ENCODE results near the gene PTPRH.
"Not testable (repeated sequence)": the region's sequence is repeated elsewhere in the genome, so short reads cannot be mapped to it uniquely, and the experiment has no call there.

Gene PTPRH

GRCh38 chr19:55186080-55186479 lies 23.2 kb downstream of the PTPRH start:
- DNase-seq (ENCODE audit: low read depth) = no peak

- no peak for DNase-seq (ENCODE audit: low read depth)
Observed at GRCh38 chr19:55181740-55182139, 27.6 kb downstream of the PTPRH start.

DNA sequence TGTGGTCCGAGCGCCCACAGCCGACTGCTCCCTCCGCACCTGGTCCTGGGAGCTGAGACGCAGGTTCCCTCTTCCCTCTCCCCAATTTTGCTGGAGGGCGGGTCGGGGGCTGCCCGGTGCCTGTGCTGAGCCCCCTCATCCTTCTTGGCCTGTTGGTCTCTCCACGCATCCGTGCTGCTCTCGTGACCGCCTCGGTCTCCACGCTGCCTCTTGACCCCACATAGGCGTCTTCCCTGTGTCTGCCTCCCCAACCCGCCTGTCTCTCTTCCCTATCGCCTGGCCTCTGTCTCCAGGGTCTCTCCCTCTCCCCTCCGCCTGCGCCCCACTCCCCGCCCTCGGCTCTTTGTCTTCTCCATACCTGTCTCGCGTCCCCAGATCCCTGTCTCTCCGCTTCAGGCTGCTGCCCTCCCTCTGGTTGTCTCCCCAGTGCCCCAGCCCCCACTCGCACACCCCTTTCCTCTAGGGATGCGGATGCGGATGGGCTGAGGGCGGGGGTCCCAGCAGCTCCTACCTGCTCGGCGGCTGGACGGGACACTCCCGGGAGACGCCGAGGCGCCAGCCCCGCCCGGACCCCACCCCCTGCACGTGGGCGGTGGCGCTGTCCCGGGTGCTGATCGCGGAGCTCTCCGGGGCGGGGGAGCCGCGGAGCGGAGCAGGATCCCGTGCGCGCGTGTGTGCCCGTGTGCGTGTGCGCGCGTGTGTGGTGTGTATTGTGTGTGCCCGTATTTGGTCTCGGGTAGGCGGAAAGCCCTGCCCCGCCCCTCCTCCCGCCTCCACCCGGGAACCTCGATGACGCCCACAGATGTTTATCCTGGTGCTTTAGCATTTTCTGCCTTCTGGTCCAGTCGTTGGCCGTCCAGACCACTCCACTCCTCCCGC lies 29.5 kb downstream of the PTPRH start, which contains the start of gene SYT5:
Gene SYT5, minus strand, starts transcription at position 684 of the 879 bp plus-strand sequence. CDS start 1,248 bp downstream, outside the sequence.
- no peak for DNase-seq (ENCODE audit: low read depth)

DNA sequence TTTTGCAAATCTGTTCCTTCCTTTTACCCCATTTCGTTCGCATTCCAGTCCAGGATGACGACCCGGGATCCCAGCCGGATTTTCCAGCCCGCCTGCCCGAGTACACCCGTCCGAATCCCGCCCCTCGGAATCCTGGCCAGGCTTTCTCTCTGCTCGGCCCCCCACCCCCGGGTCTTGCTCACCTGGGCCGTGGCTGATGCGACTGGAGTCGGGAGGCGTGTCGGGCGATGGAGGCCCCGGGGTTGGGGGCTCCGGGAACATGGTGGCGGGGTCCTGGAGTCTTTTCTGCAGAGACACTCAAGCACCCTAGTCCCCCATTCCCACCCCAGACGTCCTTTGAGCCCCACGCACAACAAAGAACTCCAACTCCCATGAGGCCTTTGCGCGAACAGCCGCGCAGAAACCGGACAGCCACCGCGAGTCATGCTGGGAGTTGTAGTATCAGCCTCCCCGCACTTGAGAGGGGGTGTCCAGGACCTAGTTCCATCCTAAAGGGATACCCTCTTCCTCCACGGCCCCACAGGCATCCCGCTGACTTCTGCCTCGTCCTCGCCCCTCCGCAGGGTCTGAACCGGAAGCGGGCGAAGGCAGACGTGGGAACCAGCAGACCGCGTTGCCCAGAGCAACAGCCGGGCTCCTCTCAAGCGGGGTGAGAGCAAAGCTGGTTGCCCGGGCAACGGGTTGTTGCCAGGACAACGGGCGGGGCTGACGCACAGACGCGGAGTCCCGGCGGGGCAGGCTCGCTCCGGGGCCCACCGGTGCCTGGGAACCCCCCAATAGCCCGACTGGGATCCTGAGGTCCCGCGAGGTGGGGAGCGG lies 30.3 kb downstream of the PTPRH start:
- peak; percentile 44 for DNase-seq (ENCODE audit: low read depth)

DNA sequence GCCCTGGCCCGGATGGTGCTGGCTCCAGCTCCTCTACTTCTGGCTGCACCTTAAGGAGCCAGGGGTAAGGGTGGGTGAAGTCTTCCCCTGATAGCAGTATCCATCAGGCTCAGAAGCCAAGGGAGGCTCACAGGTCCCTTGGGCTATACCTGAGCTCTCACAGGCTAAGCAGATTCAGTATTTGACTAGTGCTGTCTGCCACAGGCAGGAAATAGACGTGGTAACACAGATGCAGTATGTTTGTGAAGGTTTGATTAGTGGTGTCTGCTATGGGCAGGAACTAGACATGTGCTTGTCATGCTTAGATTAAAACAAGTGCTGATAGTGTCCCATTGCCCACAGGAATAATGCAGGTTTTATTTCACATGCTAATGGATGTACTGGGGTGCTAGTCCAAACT lies 33.2 kb downstream of the PTPRH start:
- DNase-seq (ENCODE audit: low read depth) = no peak

GRCh38 chr19:55175117-55175867 lies 34.0 kb downstream of the PTPRH start:
- no peak for DNase-seq (ENCODE audit: low read depth)

- no peak for DNase-seq (ENCODE audit: low read depth)
Observed at GRCh38 chr19:55174425-55175116, 34.7 kb downstream of the PTPRH start.

- no peak for DNase-seq (ENCODE audit: low read depth)
Observed at GRCh38 chr19:55173714-55174409, 35.4 kb downstream of the PTPRH start.

DNA sequence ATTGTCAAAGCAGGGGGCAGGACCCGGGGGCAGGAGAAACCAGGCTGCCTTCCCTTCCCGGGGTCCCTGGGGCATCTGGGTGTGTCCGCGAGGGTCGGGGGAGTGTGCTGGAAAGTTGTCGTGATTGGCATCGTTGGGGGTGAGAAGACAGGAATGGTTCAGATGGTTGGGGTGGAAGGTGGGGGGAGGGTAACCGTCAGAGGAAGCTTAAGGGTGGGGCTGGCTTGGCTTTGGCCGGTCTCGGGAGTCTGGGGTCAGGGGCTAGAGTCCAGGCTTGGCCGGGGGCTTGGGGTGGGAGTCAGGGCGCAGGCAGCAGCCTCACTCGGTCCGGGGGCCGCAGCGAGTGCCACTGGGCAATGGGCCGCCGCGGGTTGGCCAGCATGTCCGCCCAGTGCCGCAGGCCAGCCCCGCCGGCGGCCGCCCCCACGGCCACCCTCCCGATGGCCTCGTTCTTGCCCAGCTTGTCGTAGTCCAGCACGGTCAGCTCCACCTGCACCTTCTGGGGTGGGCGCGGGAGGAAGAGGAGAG lies 36.1 kb downstream of the PTPRH start:
- DNase-seq (ENCODE audit: low read depth) = no peak

GRCh38 chr19:55172741-55173140 lies 36.6 kb downstream of the PTPRH start:
- DNase-seq (ENCODE audit: low read depth) = no peak

GRCh38 chr19:55172318-55172717 lies 37.0 kb downstream of the PTPRH start:
- not testable (repeated sequence) for DNase-seq (ENCODE audit: low read depth)

DNA sequence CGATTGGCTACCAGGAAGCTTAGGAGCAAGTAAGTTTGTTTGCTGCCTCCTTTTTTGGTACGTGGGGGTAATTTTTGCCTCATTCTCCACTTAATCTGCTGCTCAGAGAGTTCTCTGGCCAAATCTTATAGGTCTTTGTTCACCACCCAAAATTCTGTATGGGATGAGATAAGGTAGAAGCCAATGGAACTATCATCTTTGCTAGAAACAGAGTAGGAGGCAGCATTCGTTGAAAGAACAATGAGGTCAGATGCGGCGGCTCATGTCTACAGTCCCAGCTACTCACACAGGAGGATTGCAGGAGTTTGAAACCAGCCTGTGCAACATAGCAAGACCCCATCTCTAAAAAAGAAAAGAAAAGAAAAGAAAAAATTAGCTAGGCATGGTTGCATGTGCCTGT lies 37.9 kb downstream of the PTPRH start:
- DNase-seq (ENCODE audit: low read depth) = no peak

DNA sequence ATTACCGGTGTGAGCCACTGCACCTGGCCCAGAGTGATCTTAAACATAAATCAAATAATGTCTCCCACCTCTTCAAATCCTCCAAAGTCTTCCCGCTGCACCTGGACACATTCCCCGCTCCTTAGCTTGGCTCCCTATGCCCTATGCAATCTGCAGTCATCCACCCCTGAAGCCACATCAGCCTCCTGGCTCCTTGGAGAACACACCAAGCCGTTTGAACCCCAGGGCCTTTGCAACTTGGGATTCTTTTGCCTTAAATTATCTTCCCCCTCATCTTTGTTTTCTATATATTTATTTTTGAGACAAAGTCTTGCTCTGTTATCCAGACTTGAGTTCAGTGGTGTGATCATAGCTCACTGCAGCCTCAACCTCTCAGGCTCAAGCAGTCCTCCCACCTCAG lies 40.2 kb downstream of the PTPRH start:
- no peak for DNase-seq (ENCODE audit: low read depth)

GRCh38 chr19:55166530-55167268 lies 42.6 kb downstream of the PTPRH start, which contains the start of gene DNAAF3:
Gene DNAAF3, minus strand, starts transcription at chr19:55166613. Its CDS starts 200 bp downstream, at chr19:55166413.
- peak; percentile 92 for DNase-seq (ENCODE audit: low read depth)

GRCh38 chr19:55165952-55166529 lies 43.3 kb downstream of the PTPRH start:
- peak; percentile 47 for DNase-seq (ENCODE audit: low read depth)

- DNase-seq (ENCODE audit: low read depth) = no peak
Observed at GRCh38 chr19:55161571-55162322, 47.6 kb downstream of the PTPRH start.

GRCh38 chr19:55160986-55161365 lies 48.3 kb downstream of the PTPRH start:
- no peak for DNase-seq (ENCODE audit: low read depth)

DNA sequence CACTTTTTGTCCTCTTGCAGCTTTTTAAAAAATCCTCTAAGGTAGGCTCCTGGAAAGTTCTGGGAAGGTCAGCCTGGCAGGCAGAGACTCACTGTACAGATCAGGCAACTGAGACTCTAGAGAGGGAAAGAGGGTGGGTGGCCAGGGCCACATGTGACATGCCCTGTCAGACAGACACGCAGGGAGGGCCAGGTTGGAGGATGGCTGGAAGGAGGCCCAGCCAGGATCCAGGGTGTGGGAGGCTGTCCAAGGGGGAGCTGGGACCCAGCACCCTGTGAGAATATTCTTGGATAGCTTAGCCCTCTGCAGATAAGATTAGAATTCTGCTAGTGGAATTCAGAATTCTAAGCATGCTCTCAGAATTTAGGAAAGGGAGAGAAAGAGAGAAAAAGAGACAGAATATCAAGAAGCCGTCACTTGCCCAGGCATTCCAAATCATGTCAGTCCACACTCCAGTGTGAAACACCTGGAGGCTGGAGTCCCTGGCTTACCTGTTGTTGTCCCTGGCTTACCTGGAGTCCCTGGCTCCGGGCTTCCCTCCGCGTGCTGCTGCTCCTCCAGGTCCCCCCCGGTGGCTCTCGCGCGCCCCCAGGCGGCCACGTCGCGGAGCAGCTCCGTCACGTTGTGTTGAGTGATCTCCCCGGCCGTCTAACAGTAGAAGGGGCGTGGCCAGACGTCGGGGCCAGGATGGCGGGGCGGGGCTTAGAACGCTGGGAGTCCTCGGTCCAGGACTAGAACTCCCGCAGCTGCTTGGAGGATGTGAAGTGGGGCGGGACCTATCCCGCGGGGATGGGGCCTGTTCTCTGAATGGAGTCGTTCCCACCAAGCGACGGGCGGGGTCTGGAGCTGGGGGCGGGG lies 48.9 kb downstream of the PTPRH start:
- DNase-seq (ENCODE audit: low read depth) = no peak

Data from non-pigmented ciliary epithelial cell (primary cell).